GM12878 (cell line): Measurements from ENCODE around the gene LRRC4B. TPM values are rescaled to one million over a fixed set of nuclear protein-coding genes. Genes with fewer than 3 reads are reported as not detected.

Experiments
- ATAC-seq: fragments of 200-7000 bp; cut with Tn5 transposase; 3 replicates; pipeline ENCODE4 v1.9.1; 2020; ENCODE audit warnings: mild to moderate bottlenecking, moderate library complexity
- BruUV-seq: library from RNA; stranded (reverse); fragments of 400-500 nt; replicated peaks from 2 replicates; lab custom pipeline; 2021; lab: Mats Ljungman, UMichigan
- CTCF ChIA-PET: fragments of 300-600 bp; sonication (Branson Sonifier 250); formaldehyde crosslinking; extraction: SDS; loops from one replicate; lab custom pipeline; 2021; ENCODE audit warnings: inconsistent platforms; lab: Yijun Ruan, JAX
- POLR2A ChIA-PET: fragments of 350-600 bp; formaldehyde crosslinking; extraction: SDS; loops from one replicate; lab custom pipeline; 2021; ENCODE audit warnings: inconsistent platforms; lab: Charles Lee
- RAD21 ChIA-PET: fragments of 300-600 bp; sonication (Branson Sonifier 250); formaldehyde crosslinking; loops from one replicate; lab custom pipeline; 2023; ENCODE audit warnings: antibody characterized with exemption; ENCODE audit not compliant: unreplicated experiment; lab: Charles Lee
- SMC1A ChIA-PET: fragments of 300-600 bp; sonication (Branson Sonifier 250); formaldehyde crosslinking; loops from one replicate; lab custom pipeline; 2023; ENCODE audit not compliant: unreplicated experiment, uncharacterized antibody; lab: Charles Lee
- DNase-seq: peaks from one replicate; pipeline ENCODE4 v3.0.0-alpha.2; 2011; ENCODE audit warnings: low read depth, low spot score
- FAIRE-seq: peaks from 3 replicates; lab custom pipeline; 2011; peaks lifted over from hg19 to GRCh38; lab: Jason Lieb, UNC
- H2AFZ ChIP-seq: 2 replicates; pipeline ENCODE4 v1.6.0; 2011; ENCODE audit warnings: low read depth, low read length, control low read depth; ENCODE audit not compliant: control insufficient read depth
- H3K27ac ChIP-seq: 2 replicates; pipeline ENCODE4 v1.5.1; 2011; ENCODE audit warnings: control low read depth; ENCODE audit not compliant: control insufficient read depth, insufficient read depth
- H3K27me3 ChIP-seq, 2 experiments: replicated peaks in 1 of 2; 2 replicates each; pipeline versions ENCODE4 v1.6.0 to v1.6.1; 2011; ENCODE audit warnings: low read length in 1 of 2; ENCODE audit not compliant: control insufficient read depth in 2 of 2, insufficient read depth in 2 of 2
- H3K36me3 ChIP-seq, 2 experiments: 2 replicates each; pipeline ENCODE4 v1.5.1; 2011; ENCODE audit warnings: low read length in 1 of 2; ENCODE audit not compliant: control insufficient read depth in 2 of 2, insufficient read depth in 2 of 2
- H3K4me1 ChIP-seq: 2 replicates; pipeline ENCODE4 v1.6.1; 2011; ENCODE audit warnings: mild to moderate bottlenecking, low read length, moderate library complexity, mixed read lengths; ENCODE audit not compliant: control insufficient read depth, insufficient read depth
- H3K4me2 ChIP-seq: 2 replicates; pipeline ENCODE4 v1.6.0; 2011; ENCODE audit warnings: control low read depth; ENCODE audit not compliant: control insufficient read depth, insufficient read depth
- H3K4me3 ChIP-seq: fragments of 200-600 bp; sonication (generic); 2 replicates; pipeline ENCODE4 v1.5.1; 2016
- H3K79me2 ChIP-seq: 2 replicates; pipeline ENCODE4 v1.6.0; 2011; ENCODE audit warnings: low read length; ENCODE audit not compliant: control insufficient read depth, insufficient read depth
- H3K9ac ChIP-seq: 2 replicates; pipeline ENCODE4 v1.8.0; 2011; ENCODE audit warnings: low read length, control low read depth, mixed read lengths; ENCODE audit not compliant: control insufficient read depth, insufficient read depth
- H3K9me3 ChIP-seq: replicated peaks from 3 replicates; pipeline ENCODE4 v1.5.1; 2011; ENCODE audit warnings: mild to moderate bottlenecking, low read length; ENCODE audit not compliant: control insufficient read depth, insufficient read depth
- H4K20me1 ChIP-seq: 2 replicates; pipeline ENCODE4 v1.6.0; 2011; ENCODE audit not compliant: control insufficient read depth, insufficient read depth
- IKZF2 ChIP-seq, 2 experiments: fragments of 450-650 bp; IDR thresholded peaks; 2 replicates each; pipeline ENCODE4 v1.6.1; 2017; ENCODE audit warnings: mild to moderate bottlenecking in 2 of 2, moderate library complexity in 2 of 2
- WGBS: methylation state at CpG from one replicate; pipeline ENCODE4 v1.1.6; 2016; ENCODE audit warnings: low lambda C conversion rate; ENCODE audit not compliant: insufficient replicate concordance, insufficient coverage; ENCODE audit errors: missing lambda C conversion rate; 5-methylcytosine and 5-hydroxymethylcytosine counted together
- in situ Hi-C: fragments of 300-500 bp; cut with MboI; formaldehyde crosslinking; loops from 9 replicates; pipeline ENCODE4 v1.14.3; 2018; ENCODE audit warnings: mixed read lengths
- intact Hi-C: fragments of 100-400 bp; cut with micrococcal nuclease; formaldehyde crosslinking; loops from one replicate; pipeline ENCODE4 v1.14.2; 2022; ENCODE audit not compliant: unreplicated experiment
- polyA plus RNA-seq, 11 experiments: library from polyadenylated mRNA; depleted of rRNA in 4 of 11; unstranded in 6 of 11; stranded (reverse) in 5 of 11; fragments of >200 nt; fragmentation: Nextera tagmentation in 4 of 11; fragmentation: Illumina TruSeq in 1 of 11; extraction: Ambion mirVana in 4 of 11; extraction: Trizol in 1 of 11; gene quantifications; 1 replicate in 1 of 11; 2 replicates in 10 of 11; pipeline versions ENCODE4 v1.2.1 to v1.2.3, GENCODE V29; 2011 to 2016; ENCODE audit warnings: inconsistent platforms in 2 of 11, missing spikeins in 2 of 11, low read depth in 1 of 11
- total RNA-seq, 4 experiments: library from RNA; depleted of rRNA in 3 of 4; stranded (reverse); fragments of >200 nt in 3 of 4; fragmentation: Illumina TruSeq in 1 of 4; extraction: Trizol in 1 of 4; gene quantifications; 2 replicates each; pipeline versions ENCODE4 v1.2.1 to v1.2.3, GENCODE V29; 2013 to 2021
- TF ChIP-seq, protein P1 (sequence below): fragments of 450-650 bp; IDR thresholded peaks from 2 replicates; pipeline ENCODE4 v1.6.1; 2017; ENCODE audit warnings: mild to moderate bottlenecking, low read depth, inconsistent platforms; ENCODE audit not compliant: poor library complexity, severe bottlenecking
- TF ChIP-seq, protein P2 (sequence below): fragments of 450-650 bp; IDR thresholded peaks from 2 replicates; pipeline ENCODE4 v1.6.1; 2017; ENCODE audit warnings: mild to moderate bottlenecking
- TF ChIP-seq, protein P3 (sequence below), 3 experiments: IDR thresholded peaks in 2 of 3; conservative IDR thresholded peaks in 1 of 3; 2 replicates each; pipeline ENCODE4 v1.5.1; 2011; ENCODE audit warnings: low read depth in 3 of 3, low read length in 3 of 3, mild to moderate bottlenecking in 3 of 3, control low read depth in 2 of 3, moderate library complexity in 2 of 3, inconsistent platforms in 1 of 3, mixed read lengths in 1 of 3; ENCODE audit not compliant: control insufficient read depth in 2 of 3, insufficient read depth in 1 of 3; ENCODE audit errors: extremely low read depth in 1 of 3

LRRC4B gene
- total and polyA plus RNA-seq, 10 of the 15 experiments (the other 5 are each of a cell fraction or from before 2014, with no cell fraction given) = 0.14 TPM; not detected in 9

DNA sequence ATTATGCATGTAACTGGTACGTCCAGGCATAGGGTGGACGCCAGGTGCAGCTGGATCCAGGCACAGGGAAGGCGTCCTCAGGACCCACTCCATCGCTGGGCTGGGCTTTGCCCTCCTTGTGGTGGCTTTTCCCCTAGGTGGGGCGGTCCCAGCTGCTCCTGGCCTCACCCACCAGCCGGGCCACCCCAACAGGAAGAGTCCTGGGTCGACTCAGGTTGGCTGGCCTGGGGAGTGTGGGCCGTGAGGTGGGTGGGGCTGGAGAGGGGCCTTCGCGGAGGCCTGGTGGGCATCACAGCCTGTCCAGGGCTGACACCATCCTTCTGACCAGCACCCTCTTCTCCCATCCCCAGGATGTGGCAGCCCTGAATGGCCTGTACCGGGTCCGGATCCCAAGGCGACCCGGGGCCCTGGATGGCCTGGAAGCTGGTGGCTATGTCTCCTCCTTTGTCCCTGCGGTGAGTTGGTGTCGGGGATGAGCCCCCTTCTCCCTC is 88.4 kb downstream of the LRRC4B start (continued):
- TF ChIP-seq, protein P1, sequence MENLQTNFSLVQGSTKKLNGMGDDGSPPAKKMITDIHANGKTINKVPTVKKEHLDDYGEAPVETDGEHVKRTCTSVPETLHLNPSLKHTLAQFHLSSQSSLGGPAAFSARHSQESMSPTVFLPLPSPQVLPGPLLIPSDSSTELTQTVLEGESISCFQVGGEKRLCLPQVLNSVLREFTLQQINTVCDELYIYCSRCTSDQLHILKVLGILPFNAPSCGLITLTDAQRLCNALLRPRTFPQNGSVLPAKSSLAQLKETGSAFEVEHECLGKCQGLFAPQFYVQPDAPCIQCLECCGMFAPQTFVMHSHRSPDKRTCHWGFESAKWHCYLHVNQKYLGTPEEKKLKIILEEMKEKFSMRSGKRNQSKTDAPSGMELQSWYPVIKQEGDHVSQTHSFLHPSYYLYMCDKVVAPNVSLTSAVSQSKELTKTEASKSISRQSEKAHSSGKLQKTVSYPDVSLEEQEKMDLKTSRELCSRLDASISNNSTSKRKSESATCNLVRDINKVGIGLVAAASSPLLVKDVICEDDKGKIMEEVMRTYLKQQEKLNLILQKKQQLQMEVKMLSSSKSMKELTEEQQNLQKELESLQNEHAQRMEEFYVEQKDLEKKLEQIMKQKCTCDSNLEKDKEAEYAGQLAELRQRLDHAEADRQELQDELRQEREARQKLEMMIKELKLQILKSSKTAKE = no peak

DNA sequence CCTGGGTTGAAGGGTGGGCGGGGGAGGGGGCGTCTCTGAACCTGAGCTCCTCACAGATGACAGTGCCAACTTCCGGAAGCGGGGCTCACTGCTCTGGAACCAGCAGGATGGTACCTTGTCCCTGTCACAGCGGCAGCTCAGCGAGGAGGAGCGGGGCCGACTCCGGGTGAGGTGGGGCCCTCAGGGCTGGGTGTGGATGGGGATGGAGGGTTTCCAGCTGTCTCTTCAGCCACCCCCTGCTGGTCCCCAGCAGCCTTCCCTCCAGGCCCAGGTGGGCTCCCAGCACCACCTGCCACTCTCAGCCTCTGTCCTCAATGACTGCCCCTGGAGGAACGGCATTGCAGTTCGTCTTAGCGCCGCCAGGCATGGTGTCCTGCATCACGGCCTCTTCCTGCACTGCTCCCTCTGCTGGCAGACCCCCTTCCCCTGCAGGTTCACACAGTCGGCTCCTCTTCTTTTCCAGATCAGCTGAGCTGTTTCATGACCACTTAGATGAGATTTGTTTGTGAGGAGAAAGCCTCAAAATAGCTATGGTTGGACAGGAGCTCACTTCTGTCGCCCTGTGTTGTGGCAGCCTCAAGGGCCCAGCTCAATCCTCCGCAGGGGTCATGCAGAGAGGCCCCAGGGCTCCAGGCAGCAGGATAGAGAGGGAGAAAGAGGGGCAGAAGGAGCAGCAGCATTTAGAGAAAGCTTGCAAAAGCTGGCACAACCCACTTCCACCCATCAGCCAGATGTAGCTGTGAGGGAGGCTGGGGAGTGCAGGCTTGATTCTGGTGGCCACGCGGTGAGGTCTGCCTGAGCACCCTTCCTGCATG is 89.1 kb downstream of the LRRC4B start:
- BruUV-seq = no TSS peak
- in situ Hi-C loops = no loop called here

More for the DNA sequence above, 89.1 kb downstream of the LRRC4B start:
- H3K27me3 ChIP-seq = no peaks in the 10 kb centered on the region
- SMC1A ChIA-PET = no interaction called here
- CTCF ChIA-PET = interaction anchor here (0.6 to 1.8 kb wide), 7 partner anchors 11 to 359 kb away, joined by 3 to 6 read pairs (median 3); no protein-coding TSS in a partner anchor
- no peak overlapping the region for H3K27ac ChIP-seq
- H3K9me3 ChIP-seq = peaks cover 6% of the 10 kb centered on the region; the same call in 2 of the 3 replicates
- 95% methylated on average over 15 of the region's 19 CpGs for WGBS
- TF ChIP-seq, protein P2, sequence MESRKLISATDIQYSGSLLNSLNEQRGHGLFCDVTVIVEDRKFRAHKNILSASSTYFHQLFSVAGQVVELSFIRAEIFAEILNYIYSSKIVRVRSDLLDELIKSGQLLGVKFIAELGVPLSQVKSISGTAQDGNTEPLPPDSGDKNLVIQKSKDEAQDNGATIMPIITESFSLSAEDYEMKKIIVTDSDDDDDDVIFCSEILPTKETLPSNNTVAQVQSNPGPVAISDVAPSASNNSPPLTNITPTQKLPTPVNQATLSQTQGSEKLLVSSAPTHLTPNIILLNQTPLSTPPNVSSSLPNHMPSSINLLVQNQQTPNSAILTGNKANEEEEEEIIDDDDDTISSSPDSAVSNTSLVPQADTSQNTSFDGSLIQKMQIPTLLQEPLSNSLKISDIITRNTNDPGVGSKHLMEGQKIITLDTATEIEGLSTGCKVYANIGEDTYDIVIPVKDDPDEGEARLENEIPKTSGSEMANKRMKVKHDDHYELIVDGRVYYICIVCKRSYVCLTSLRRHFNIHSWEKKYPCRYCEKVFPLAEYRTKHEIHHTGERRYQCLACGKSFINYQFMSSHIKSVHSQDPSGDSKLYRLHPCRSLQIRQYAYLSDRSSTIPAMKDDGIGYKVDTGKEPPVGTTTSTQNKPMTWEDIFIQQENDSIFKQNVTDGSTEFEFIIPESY = 0 out of 2 replicates have a peak, but pooled peaks have one; percentile 41
- TF ChIP-seq IKZF2 (IDR thresholded peaks at IDR 0.05) = no peak
- TF ChIP-seq, protein P3, sequence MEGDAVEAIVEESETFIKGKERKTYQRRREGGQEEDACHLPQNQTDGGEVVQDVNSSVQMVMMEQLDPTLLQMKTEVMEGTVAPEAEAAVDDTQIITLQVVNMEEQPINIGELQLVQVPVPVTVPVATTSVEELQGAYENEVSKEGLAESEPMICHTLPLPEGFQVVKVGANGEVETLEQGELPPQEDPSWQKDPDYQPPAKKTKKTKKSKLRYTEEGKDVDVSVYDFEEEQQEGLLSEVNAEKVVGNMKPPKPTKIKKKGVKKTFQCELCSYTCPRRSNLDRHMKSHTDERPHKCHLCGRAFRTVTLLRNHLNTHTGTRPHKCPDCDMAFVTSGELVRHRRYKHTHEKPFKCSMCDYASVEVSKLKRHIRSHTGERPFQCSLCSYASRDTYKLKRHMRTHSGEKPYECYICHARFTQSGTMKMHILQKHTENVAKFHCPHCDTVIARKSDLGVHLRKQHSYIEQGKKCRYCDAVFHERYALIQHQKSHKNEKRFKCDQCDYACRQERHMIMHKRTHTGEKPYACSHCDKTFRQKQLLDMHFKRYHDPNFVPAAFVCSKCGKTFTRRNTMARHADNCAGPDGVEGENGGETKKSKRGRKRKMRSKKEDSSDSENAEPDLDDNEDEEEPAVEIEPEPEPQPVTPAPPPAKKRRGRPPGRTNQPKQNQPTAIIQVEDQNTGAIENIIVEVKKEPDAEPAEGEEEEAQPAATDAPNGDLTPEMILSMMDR (IDR thresholded peaks at IDR 0.05 in 2 of 3, conservative IDR thresholded peaks at IDR 0.05 in 1 of 3; ENCODE audit: control insufficient read depth in 2 of 3, extremely low read depth in 1 of 3, insufficient read depth in 1 of 3, low read depth in 3 of 3, low read length in 3 of 3) = peak; percentile 1 to 16 (median 16); a peak in 1 of 6 replicates
- H3K4me3 ChIP-seq = no peak overlapping the region
- H3K9ac ChIP-seq = no peak overlapping the region
- no peak for FAIRE-seq
- no peak overlapping the region for H2AFZ ChIP-seq
- H4K20me1 ChIP-seq = no peaks in the 10 kb centered on the region
- no peak for DNase-seq
- intact Hi-C loops = no loop called here
- H3K4me2 ChIP-seq = no peak overlapping the region
- peaks cover 12 to 21% of the 10 kb centered on the region in 2 experiments; a peak in 3 of 4 replicates for H3K36me3 ChIP-seq
- H3K4me1 ChIP-seq = no peaks in the 10 kb centered on the region
- POLR2A ChIA-PET = interaction anchor here (0.8 kb wide), 1 partner anchor 314 kb away, joined by 3 read pairs; no protein-coding TSS in a partner anchor
- H3K79me2 ChIP-seq = peaks cover 22% of the 10 kb centered on the region
- RAD21 ChIA-PET = interaction anchor here (0.6 to 1.2 kb wide), 3 partner anchors 19 to 305 kb away, joined by 3 to 4 read pairs (median 4); no protein-coding TSS in a partner anchor
- ATAC-seq = no peak
